HG03025 (cell line): Measurements from ENCODE around the gene TAF12.
"Not testable (repeated sequence)": the region's sequence is repeated elsewhere in the genome, so short reads cannot be mapped to it uniquely, and the experiment has no call there.

Source experiments
- ATAC-seq: cut with Tn5 transposase; IDR thresholded peaks from one replicate; pipeline ENCODE4 v1.9.1; 2021; ENCODE audit warnings: mild to moderate bottlenecking, moderate library complexity; ENCODE audit not compliant: unreplicated experiment, low FRiP score

The TAF12 gene

GRCh38 chr1:28586585-28587391 lies 56.1 kb downstream of the TAF12 start:
- ATAC-seq: not testable (repeated sequence)

GRCh38 chr1:28582248-28582615 lies 60.6 kb downstream of the TAF12 start:
- ATAC-seq: peak; percentile 9

- peak; percentile 64 for ATAC-seq
Observed at GRCh38 chr1:28581531-28582247, 61.2 kb downstream of the TAF12 start.

GRCh38 chr1:28580722-28581530 lies 61.9 kb downstream of the TAF12 start:
- peak; percentile 16 for ATAC-seq

GRCh38 chr1:28579401-28579800 lies 63.5 kb downstream of the TAF12 start:
- no peak for ATAC-seq

GRCh38 chr1:28578696-28579218 lies 64.1 kb downstream of the TAF12 start:
- no peak for ATAC-seq

GRCh38 chr1:28577738-28578536 lies 64.9 kb downstream of the TAF12 start:
- ATAC-seq: no peak

GRCh38 chr1:28577052-28577678 lies 65.7 kb downstream of the TAF12 start:
- ATAC-seq: no peak

- ATAC-seq: no peak
Observed at GRCh38 chr1:28573564-28573963, 69.3 kb downstream of the TAF12 start.

- ATAC-seq: not testable (repeated sequence)
Observed at GRCh38 chr1:28572891-28573290, 70.0 kb downstream of the TAF12 start.

- ATAC-seq: no peak
Observed at GRCh38 chr1:28571911-28572310, 71.0 kb downstream of the TAF12 start.

- ATAC-seq: no peak
Observed at GRCh38 chr1:28566931-28567330, 75.9 kb downstream of the TAF12 start.

GRCh38 chr1:28565726-28566125 lies 77.1 kb downstream of the TAF12 start:
- ATAC-seq: no peak

GRCh38 chr1:28565040-28565439 lies 77.8 kb downstream of the TAF12 start:
- no peak for ATAC-seq

GRCh38 chr1:28564310-28564709 lies 78.6 kb downstream of the TAF12 start:
- no peak for ATAC-seq

GRCh38 chr1:28560886-28561285 lies 82.0 kb downstream of the TAF12 start:
- no peak for ATAC-seq
